Astrocyte of the cerebellum (primary cell): Measurements from ENCODE around the gene SNX21.
"Not testable (repeated sequence)": the region's sequence is repeated elsewhere in the genome, so short reads cannot be mapped to it uniquely, and the experiment has no call there.

Experiments
- DNase-seq: peaks from one replicate; pipeline ENCODE4 v3.0.0-alpha.2; 2011; ENCODE audit warnings: low read depth
- H3K4me3 ChIP-seq: 2 replicates; pipeline ENCODE4 v1.5.1; 2011; ENCODE audit warnings: mild to moderate bottlenecking, low read depth, low read length, moderate library complexity
- CTCF ChIP-seq: IDR thresholded peaks from 2 replicates; pipeline ENCODE4 v1.5.1; 2012; ENCODE audit warnings: low read length, low read depth, moderate library complexity, mild to moderate bottlenecking; ENCODE audit errors: missing control alignments
- in situ Hi-C: cut with HindIII; loops from 2 replicates; pipeline ENCODE4 v1.10.0; 2017; ENCODE audit warnings: low sequenced_read_pairs

The SNX21 gene

GRCh38 chr20:45863543-45864470 is 30.2 kb downstream of the SNX21 start:
- no peak for TF ChIP-seq CTCF
- H3K4me3 ChIP-seq = no peak overlapping the region
- no peak for DNase-seq
- in situ Hi-C loops = no loop called here

- no peak overlapping the region for H3K4me3 ChIP-seq
- no peak for TF ChIP-seq CTCF
- no peak for DNase-seq
- in situ Hi-C loops = no loop called here
These were observed 32.9 kb downstream of the SNX21 start for GRCh38 chr20:45866454-45866853.

- no peak for DNase-seq
- no peak for TF ChIP-seq CTCF
- no peak overlapping the region for H3K4me3 ChIP-seq
- in situ Hi-C loops = no loop called here
These were observed 33.7 kb downstream of the SNX21 start for GRCh38 chr20:45867136-45867818.

GRCh38 chr20:45867819-45868176 is 34.2 kb downstream of the SNX21 start:
- H3K4me3 ChIP-seq = no peak overlapping the region
- DNase-seq = peak; percentile 59
- in situ Hi-C loops = no loop called here
- no peak for TF ChIP-seq CTCF

GRCh38 chr20:45872626-45873025 is 39.0 kb downstream of the SNX21 start:
- in situ Hi-C loops = no loop called here
- DNase-seq = no peak
- H3K4me3 ChIP-seq = no peak overlapping the region
- no peak for TF ChIP-seq CTCF

GRCh38 chr20:45873409-45874103 is 40.0 kb downstream of the SNX21 start:
- no peak overlapping the region for H3K4me3 ChIP-seq
- in situ Hi-C loops = no loop called here
- TF ChIP-seq CTCF = no peak
- DNase-seq = no peak

GRCh38 chr20:45874104-45874481 is 40.5 kb downstream of the SNX21 start:
- DNase-seq, H3K4me3 ChIP-seq, in situ Hi-C loops: not testable (repeated sequence)
